Vein endothelial cell (primary cell): Measurements from ENCODE around the gene NR2E1. TPM values are rescaled to one million over a fixed set of nuclear protein-coding genes. Genes with fewer than 3 reads are reported as not detected.

Source experiments
- total RNA-seq: library from RNA; depleted of rRNA; stranded (reverse); fragments of >200 nt; gene quantifications from 2 replicates; pipeline ENCODE4 v1.2.3, GENCODE V29; 2012

Gene NR2E1
- not detected in 2 replicates for total RNA-seq

DNA sequence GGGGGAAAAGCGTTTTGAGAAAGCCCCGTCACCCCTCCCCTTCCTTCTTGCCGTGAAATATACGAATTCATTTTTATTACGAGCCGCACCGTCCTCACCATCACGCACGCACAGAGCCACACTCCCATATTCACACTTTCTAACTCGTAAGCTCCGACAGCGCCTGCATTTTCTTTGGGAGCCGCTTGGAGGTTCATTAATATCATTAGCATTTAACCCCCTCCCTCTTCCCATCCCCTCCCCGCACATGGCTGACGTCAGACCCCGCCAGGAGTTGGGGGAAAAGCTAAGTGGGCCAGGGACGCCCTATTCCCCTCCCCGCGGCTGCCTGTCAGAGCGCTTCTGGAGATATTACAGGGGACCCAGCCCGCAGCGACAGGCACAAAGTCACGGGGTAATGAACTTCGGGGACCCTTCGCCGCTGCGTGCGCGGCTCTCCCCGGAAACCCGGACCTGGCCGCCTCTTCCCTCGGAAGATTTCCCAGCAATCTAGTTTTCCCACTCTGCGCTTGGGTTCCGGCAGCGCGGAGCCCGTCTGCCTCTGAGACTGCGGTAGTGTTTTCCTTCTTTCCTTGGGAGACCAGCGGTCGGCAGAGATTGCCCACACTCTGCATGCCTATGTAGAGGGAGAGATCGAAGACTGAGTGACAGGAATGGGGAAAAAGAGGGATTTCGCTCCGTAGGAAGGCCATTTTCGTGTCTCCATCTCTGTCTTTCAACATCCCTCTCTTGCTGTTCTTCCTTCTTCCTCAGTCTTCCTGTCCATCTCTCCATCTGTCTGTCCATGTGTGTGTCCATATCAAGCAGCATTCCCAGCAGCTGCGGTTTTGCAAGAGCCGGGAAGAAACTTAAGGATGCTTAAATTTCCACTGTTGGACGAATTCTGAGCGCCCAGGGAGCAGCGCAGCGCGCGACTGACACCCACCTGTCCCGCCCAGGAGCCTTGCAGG is at the start of gene NR2E1:
NR2E1 (plus strand) TSS at position 309 of the 950 bp plus-strand sequence. CDS start 744 bp downstream, outside the sequence.

Other genes with a start within 250 kb of the NR2E1 start
- 21.9 and 25.6 TPM in 2 replicates for gene SEC63, start 207.8 kb upstream of the NR2E1 start, total RNA-seq
- 19.6 and 32.7 TPM in 2 replicates for gene OSTM1, start 91.3 kb upstream of the NR2E1 start, total RNA-seq
- gene SNX3, start 95.0 kb downstream of the NR2E1 start, total RNA-seq = 138 and 184 TPM in 2 replicates
- 2.6 TPM in 2 replicates for gene AFG1L, start 129.0 kb downstream of the NR2E1 start, total RNA-seq